NT2/D1 (cell line): ENCODE measurements around the gene ERCC3.

Experiments used
- SUZ12 ChIP-seq: IDR thresholded peaks from 2 replicates; pipeline ENCODE4 v1.6.1; 2011; ENCODE audit not compliant: insufficient read length, insufficient read depth; ENCODE audit errors: extremely low read depth
- YY1 ChIP-seq: IDR thresholded peaks from 2 replicates; pipeline ENCODE4 v1.6.1; 2011; ENCODE audit not compliant: insufficient read length, insufficient read depth
- ZNF274 ChIP-seq: IDR thresholded peaks from 2 replicates; pipeline ENCODE4 v1.6.1; 2011; ENCODE audit warnings: mild to moderate bottlenecking, low read depth, low read length

- no peak for TF ChIP-seq YY1
- no peak for TF ChIP-seq ZNF274
- TF ChIP-seq SUZ12 = no peak
Measured at GRCh38 chr2:127219171-127220070, 74.5 kb downstream of the ERCC3 start.
